Measurements from ENCODE around the gene COA7.
"Not testable (repeated sequence)": the region's sequence is repeated elsewhere in the genome, so short reads cannot be mapped to it uniquely, and the experiment has no call there.

The COA7 gene

DNA sequence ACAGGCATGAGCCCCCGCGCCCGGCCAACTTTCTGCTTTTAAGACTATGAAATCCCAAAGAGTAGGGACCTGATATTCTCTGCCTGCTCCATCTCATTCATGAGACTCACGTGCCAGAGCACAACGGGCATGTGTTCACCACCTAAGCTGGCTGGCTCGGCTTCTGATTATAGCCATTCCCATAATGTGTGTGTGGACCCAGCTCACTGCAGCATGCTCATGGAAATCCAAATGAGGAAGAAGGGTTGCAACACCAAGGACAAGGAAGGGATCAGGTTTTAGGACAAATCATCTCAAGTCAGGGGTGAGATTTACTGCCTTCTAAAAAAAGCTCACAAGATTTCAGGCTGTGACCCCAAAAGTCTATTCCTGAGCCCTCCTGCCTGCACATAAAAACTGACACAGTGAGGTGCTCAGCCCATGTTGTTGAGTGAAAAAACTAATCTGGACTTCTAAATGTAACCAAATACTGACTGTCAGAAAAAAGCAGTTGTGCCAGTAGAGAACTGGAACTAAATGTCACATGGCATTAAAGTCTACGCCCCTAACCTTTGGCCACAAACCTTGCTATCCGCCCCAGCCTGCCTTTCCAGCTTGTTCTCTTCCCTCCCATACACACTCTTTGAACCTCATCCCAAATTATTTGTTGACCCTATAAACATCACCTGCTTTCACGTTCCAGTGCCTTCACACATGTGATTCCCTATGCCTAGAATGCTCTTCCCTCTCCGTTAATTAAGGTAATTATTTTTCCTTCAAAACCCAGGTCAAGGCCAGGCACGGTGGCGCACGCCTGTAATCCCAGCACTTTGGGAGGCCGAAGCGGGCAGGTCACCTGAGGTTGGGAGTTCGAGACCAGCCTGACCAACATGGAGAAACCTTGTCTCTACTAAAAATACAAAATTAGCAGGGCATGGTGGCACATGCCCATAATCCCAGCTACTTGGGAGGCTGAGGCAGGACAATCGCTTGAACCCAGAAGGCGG is 9.1 kb upstream of the COA7 start:
- H3K4me3 ChIP-seq (ENCODE audit: low read depth, low read length): no peak overlapping the region

DNA sequence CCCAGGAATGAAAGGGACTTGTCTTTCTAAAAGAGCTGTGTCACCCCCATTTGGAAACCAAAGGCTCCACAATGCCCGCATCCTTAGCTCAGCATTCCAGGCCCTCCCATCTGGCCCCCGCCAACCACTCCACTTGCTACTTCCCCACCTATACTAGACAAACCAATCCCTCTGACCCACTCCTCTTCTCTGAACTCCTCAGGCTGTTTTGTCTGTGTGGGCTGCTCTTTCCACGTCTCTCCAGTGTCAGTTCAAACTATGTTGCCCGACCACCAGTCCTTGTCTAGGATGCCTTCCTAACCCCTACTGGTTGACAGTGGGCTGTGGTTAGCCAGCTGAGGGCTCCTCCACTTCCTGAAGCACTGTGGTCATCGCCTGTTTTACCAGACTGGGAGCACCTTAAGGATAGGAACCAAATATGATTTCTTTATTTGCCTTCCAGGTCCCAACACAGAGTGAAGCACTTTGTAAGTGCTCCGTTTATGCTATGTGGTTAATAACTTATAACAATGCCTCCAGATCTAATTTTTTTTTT is 8.1 kb upstream of the COA7 start:
- H3K4me3 ChIP-seq (ENCODE audit: low read depth, low read length): no peak overlapping the region

DNA sequence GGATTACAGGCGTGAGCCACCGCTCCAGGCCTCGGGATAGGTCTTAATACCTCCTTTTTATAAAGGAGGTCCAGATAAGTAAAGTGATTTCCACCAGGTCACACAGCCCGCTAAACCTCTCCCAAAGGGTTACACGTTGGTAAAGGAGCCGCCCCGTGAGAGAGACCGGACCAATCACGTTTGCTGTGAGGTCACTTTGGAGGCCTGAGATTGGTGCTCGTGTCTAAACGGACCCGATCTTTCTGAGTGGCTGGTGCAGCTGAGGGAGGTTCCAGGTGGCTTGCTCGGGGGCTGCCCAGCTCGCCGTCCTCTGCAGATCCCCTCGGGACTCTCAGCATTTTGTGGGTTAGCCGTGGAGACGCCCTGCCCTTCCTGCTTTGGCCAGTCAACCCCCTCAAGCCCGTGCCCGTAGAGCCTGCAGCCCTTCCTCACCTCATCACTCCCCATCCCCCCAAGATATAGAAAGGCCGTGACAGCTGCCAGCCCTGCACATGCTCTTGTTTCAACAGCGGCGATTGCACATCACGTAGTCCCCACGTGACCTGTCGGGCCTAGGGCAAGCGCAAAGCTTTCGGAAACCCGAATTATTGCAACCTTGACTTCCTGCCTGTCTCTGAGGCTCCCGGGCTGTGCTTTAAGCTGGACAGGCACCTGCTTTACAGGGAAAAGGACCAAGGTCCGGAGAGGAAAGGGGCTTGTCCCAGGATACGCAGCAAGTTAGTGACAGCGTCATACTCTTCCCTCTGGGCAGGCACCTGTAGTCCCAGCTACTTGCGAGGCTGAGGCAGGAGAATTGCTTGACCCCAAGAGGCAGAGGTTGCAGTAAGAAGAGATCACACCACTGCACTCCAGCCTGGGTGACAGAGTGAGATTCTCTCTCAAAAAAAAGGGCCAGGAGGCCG is 5.0 kb upstream of the COA7 start:
- peak overlapping the region; percentile 72 for H3K4me3 ChIP-seq (ENCODE audit: low read depth, low read length)

DNA sequence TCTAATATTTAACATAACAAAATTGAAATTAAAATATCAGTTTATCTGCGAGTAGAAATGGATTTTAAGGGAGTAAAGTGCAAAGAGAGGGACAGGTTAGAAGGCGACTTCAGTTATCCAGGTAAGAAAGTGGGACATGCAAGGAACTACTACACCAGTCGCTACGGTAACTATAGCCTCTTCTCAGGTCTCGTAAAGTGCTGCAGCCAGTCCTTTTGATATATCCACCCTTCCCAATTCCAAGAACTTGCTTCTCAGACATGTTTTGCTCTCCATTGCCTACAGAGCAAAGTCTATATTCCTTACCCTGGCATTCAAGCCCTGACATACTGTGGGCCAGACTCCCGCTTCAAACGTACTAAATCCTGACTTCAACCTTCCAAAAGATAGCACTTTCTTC is 2.5 kb downstream of the COA7 start:
- H3K4me3 ChIP-seq (ENCODE audit: low read depth, low read length): no peak overlapping the region

DNA sequence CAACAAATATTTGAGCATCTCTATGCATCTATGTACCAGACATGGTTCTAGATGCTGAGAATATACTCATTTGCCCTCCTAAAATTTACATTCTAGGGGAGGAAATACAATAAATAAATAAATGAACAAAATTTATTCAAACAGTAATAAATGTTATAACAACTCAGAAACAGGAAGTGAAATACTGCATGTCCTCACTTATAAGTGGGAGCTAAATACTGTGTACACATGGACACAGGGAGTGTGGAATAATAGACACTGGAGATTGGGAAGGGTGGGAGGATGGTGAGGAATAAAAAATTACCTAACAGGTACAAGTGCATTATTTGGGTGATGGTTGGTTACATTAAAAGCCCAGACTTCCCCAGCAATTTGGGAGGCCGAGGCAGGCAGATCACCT is 4.3 kb downstream of the COA7 start:
- H3K4me3 ChIP-seq (ENCODE audit: low read depth, low read length): no peak overlapping the region

DNA sequence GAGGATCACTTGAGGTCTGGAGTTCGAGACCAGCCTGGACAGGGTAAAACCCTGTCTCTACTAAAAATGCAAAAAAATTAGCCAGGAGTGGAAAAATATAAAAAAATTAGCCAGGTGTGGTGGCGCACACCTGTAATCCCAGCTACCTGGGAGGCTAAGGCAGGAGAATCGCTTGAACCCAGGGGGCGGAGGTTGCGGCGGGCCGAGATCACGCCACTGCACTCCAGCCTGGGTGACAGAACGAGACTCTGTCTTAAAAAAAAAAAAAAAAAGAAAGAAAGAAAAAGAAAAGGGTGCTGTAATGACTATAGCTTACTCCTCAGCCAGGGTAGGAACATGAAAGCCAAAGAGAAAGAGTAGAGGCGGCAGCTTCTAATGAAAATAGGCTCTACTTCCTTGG is 4.8 kb downstream of the COA7 start:
- H3K4me3 ChIP-seq (ENCODE audit: low read depth, low read length): not testable (repeated sequence)

DNA sequence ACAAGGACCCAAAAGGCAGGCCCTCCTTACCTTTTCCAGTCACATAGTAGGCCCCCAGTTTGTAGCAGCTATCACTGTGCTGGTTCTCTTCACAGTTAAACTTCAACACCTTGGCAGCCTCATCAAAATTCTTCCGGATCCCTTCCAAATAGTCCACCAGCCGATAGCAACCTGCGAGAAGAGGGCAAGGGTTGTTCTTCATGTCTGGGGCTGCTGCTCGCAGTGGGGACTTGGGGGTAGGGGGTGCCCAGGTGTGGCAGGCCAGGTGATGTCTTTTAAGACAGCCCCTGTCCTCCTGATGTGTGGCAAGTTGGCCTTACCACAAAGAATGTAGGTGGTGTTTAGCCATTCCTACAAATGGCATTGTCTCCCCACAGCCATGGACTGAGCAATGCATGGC is 5.5 kb downstream of the COA7 start:
- no peak overlapping the region for H3K4me3 ChIP-seq (ENCODE audit: low read depth, low read length)

DNA sequence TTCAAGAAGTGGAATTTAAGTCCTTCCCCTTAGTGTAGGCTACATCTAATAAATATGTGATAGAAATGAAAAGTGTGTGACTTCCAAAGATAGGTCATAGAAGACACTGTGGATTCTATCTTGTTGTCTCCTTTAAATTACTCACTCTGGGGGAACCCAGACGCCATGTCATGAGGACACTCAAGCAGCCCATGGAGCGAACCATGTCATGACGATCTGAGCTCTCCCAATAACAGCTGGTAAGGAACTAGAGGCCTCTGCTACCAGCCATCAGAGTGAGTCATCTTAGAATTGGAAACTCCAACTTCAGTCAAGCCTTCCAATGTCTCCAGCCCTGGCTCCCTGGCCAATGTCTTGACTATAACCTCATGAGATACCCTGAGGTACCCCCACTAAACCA is 6.3 kb downstream of the COA7 start:
- H3K4me3 ChIP-seq (ENCODE audit: low read depth, low read length): no peak overlapping the region

DNA sequence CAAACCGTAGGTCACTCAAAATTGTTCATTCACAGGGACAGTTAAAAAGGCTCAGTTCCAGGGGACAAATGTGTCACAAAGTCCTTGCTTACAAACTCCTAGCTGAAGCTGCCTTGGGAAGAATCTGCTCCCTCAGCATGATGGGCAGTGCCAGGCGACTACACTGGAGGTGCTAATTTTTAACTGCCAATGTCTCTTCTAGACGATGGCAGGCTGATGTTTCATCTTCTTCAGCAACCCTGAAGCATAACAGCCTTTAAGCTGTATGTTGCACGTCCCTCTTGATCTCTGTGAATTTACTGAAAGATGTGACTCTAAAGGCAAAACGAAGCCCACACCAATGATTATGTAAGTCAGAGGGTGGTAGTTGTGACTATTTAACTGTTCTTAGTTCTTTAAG is 11.3 kb downstream of the COA7 start:
- no peak overlapping the region for H3K4me3 ChIP-seq (ENCODE audit: low read depth, low read length)

DNA sequence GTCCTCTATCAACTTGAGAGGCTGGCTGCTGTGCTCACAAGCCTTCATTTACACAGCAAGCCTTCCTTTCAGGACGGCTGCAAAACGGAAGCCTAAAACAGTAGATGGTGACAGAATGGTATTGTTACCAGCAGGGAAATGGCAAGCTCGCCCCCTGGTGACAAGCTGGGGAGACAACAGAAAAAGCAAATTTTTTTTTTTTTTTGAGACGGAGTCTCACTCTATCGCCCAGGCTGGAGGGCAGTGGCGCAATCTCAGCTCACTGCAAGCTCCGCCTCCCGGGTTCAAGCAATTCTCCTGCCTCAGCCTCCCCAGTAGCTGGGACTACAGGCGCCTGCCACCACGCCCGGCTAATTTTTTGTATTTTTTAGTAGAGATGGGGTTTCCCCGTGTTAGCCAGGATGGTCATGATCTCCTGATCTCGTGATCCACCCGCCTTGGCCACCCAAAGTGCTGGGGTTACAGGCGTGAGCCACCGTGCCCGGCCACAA is 11.8 kb downstream of the COA7 start:
- not testable (repeated sequence) for H3K4me3 ChIP-seq (ENCODE audit: low read depth, low read length)

DNA sequence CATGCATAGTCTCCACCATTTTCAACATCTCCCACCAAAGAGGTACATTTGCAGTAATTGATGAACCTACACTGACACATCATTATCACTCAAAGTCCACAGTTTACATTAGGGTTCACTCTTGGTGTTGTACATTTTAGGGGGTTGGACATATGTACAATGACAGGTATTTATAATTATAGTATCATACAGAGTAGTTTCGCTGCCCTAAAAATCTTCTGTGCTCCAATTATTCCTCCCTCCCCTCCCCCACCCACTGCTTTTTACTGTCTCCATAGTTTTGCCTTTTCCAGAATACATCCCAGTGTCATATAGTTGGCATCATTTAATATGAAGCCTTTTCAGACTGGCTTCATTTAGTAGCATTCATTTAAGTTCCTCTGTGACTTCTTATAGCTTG is 13.6 kb downstream of the COA7 start:
- no peak overlapping the region for H3K4me3 ChIP-seq (ENCODE audit: low read depth, low read length)

DNA sequence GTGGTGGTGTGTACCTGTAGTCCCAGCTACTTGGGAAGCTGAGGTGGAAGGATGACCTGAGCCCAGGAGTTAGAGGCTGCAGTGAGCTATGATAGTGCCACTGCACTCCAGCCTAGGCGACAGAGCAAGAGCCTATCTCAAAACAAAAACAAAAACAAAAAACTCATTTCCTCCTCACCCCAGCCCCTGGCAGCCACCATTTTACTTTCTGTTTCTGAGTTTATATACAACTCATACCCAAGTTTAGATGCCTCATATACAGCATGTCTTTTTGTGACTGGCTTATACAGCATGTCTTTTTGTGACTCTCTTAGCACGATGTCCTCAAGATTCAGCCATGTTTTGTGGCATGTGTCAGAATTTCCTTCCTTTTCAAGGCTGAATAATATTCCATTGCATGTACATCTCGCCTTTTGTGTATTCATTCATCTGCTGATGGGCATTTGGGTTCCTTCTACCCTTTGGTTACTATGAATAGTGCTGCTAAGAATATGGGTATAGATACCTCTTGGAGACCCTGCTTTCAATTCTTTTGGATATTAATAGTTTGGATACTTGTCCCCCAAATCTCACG is 14.7 kb downstream of the COA7 start:
- no peak overlapping the region for H3K4me3 ChIP-seq (ENCODE audit: low read depth, low read length)

DNA sequence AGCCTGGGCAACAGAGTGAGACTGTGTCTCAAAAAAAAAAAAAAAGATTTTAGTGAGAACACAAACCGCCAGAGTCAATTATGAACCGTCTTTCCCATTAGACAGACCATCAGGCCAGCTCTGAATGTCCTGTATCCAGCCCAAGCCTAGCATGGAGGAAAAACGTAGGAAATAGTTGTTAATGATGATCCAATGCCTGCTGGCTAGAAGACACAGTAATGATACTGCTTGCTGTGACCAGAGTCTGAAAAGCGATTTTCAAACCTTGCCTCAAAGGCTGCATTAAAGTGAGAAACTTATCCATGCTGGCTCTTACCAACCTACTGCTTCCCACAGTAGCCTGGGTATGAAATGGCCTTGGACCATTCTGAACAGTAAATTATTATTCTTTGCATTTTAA is 17.0 kb downstream of the COA7 start:
- H3K4me3 ChIP-seq (ENCODE audit: low read depth, low read length): no peak overlapping the region

DNA sequence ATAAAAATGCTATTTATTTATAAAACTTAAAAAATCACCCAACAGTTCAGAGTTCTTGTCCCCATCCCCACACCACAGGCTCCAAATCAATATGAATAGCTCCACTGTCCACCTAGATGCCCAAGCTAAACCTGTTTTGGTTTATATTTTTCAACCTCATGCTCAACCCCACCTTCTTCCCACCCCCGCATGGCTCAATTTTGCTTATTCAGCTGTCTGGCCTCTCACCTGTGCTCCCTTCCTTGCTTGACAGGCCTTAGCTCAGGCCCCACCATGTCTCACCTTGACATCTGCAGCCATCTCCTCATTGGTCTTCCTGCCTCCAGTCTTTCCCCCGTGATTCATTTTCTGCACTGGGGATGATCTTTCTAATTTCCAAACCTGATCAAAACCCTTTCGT is 17.8 kb downstream of the COA7 start:
- H3K4me3 ChIP-seq (ENCODE audit: low read depth, low read length): no peak overlapping the region

DNA sequence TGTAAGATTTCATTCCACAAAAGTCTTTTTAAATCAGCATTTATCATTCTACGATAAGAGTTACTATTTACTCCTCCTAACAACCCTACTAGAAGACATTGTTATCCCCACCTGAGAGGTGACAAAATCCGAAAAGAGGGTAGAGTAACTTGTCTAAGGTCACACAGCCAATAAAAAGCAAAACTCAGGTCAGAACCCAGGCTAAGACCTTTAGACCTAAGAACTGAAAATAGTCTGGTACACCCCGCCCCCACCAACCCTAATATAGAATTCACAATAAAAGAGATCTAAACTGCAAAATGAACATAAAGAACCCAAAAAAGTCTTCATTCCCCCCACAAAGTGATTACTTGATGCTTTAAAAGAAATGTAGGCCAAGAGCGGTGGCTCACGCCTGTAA is 18.6 kb downstream of the COA7 start:
- H3K4me3 ChIP-seq (ENCODE audit: low read depth, low read length): no peak overlapping the region

DNA sequence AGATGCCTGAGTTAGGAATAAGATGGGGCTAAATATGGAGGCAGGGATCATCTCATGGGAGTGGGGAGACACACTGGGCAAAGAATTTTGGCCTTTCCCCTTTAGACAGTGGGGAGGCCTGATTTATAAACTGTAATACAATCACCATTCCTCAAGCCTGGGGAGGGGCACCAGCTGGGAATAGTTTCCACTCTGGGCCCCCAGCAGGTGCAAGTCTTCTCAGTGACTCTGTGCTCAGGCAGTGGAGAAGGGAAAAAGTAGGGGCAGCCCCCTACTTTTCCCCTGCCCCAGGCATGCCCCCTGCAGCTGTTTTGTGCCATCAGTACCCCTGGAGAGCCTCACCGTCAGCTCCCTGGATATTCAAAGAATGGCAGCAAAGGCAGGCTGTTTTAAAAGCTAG is 19.1 kb downstream of the COA7 start:
- no peak overlapping the region for H3K4me3 ChIP-seq (ENCODE audit: low read depth, low read length)

DNA sequence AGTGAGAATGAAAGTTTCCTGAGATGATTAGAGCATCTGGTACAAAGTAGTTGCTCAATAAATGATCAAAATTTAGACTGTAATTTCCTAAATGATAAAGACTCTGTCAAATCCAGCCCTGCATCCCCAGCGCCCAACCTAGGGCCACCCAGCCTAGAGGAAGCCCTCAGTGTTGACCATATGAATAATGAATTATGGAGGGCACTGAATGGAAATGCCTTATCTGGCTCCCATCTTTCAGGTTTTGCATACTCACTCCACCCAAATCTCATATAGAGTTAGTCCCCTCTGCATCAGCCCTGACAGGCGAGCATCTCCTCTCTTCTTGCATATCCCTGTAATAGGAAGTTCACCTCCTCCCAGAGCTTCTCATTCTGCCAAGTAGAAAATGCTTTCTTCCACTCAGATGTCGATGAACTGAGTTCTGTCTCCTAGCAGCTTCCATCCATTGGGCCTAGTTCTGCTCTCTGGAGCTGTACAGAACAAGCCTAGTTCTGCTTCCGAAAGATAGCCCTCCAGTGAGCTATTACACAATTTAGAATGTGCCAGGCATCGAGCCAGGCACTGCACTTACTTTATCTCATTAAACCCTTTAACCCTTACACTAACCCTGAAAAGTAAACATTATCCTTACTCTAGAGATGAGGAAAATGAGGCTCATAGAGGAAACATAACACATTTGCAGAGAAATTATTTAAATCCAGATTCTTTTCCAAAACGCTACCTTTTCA is 20.9 kb downstream of the COA7 start:
- H3K4me3 ChIP-seq (ENCODE audit: low read depth, low read length): no peak overlapping the region

DNA sequence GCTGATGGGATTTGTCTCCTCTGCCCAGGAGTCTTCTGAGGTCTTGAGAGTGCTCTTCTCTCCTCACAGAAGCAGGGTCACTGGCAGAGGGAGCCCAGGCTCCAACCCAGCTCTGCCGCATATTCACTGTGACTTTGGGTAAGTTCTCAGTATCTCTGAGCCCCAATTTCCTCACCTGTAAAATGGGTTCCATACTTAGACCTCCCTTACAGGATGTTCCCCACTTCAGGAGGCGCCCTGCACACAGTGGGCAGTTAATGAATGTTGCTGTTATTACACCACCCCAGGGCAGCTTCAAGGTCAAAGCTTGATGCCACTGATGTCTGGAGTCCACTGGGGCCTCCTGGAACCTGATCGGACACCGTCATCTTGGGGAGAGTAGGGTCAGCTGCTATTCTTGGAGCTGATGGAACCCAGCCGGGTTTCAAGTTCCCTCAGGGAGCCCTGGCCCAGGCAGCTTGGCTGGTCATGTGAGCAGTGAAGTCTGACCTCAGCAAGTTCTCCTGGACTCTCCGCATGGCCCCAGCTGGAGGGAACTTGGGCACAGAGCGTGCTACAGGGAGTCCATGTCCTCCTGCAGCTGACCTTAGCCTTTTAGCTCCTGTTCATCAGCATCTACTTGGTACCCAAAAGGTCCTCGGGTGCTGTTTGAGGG is 21.8 kb downstream of the COA7 start:
- H3K4me3 ChIP-seq (ENCODE audit: low read depth, low read length): no peak overlapping the region

DNA sequence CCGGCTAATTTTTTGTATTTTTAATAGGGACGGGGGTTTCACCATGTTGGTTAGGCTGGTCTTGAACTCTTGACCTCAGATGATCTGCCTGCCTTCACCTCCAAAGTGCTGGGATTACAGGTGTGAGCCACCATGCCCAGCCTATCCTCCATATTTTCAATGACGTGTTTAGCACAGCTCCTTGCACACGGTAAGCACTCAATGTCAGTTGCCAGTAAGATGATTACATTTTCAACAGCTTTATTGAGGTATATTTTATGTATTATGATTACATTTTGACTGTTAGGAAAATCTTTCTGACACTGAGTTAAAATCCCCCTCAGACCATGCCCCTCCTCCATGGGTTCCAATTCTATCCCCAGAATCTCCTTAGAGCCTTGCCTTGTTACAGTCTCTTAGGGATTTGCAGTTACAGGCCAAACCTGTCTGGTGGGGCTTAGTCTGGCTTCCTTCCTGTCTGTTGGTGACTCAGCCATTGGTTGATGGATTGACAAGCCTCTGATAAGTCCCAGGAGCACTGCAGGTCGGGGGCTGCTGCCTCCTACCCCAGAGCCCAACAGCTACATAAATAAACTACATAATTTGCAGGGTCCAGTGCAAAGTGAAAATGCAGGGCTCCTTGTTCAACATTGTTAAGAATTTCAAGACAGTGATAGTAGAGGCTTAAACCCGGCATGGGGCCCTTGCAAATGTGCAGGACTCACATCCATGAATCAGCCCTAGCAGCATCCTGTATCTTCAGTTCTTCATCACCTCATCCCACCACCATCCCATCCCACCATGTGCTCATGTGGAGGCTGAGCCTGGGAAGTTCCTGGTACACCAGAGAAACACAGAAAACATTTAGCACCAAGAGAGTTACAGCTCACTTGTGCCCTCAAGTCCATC is 23.4 kb downstream of the COA7 start:
- H3K4me3 ChIP-seq (ENCODE audit: low read depth, low read length): no peak overlapping the region
